Measurements from ENCODE around the gene HLA-A.
A peak's percentile ranks its signal among the peaks of the same experiment; 100 is the strongest.

DNA sequence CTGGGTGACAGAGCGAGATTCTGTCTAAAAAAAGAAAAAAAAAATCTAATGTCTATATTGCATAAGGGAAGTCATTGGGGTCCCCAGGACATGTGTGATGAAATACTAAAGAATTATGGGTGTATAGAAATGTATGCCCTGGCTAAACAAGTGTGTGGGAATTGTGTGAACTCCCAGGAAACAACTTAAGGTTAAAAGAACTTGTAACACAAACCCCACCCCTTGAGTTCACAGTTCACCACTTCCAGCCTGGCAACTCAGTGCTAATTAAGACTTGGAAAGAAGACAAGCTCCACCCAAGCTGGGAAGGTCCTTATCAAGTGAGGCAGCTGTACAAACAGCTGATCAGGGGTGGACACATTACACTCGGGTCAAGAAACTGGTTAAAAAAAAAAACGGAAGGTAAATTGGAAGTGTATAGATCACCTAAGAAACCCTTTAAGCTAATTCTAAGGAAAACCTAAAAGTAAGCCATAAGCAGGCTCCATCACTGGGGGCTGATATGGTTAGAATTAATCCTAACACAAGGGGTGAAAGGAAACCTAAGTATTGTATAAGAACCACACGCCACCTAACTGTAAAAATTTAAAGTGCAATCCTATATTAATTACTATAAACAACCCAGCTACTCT is 25.2 kb downstream of the HLA-A start:
- TF ChIP-seq CTCF (IDR thresholded peaks at IDR 0.05; ENCODE audit: low read depth, low read length) (peak; percentile 45), EZH2phosphoT487 (IDR thresholded peaks at IDR 0.05; ENCODE audit: low read depth) (no peak)
